Measurements from ENCODE around the gene CRACDL.
"Not testable (repeated sequence)": the region's sequence is repeated elsewhere in the genome, so short reads cannot be mapped to it uniquely, and the experiment has no call there.

Gene CRACDL

GRCh38 chr2:98776136-98776535 lies 159.9 kb downstream of the CRACDL start:
- DNase-seq (ENCODE audit: low read depth) = no peak

- DNase-seq (ENCODE audit: low read depth) = no peak
Observed at GRCh38 chr2:98775146-98775986, 160.7 kb downstream of the CRACDL start.

- no peak for DNase-seq (ENCODE audit: low read depth)
Observed at GRCh38 chr2:98773907-98774306, 162.1 kb downstream of the CRACDL start.

GRCh38 chr2:98773169-98773568 lies 162.9 kb downstream of the CRACDL start:
- DNase-seq (ENCODE audit: low read depth) = no peak

- DNase-seq (ENCODE audit: low read depth) = no peak
Observed at GRCh38 chr2:98772536-98772935, 163.5 kb downstream of the CRACDL start.

- DNase-seq (ENCODE audit: low read depth) = peak; percentile 57
Observed at GRCh38 chr2:98771721-98772524, 164.1 kb downstream of the CRACDL start.

GRCh38 chr2:98771264-98771663 lies 164.8 kb downstream of the CRACDL start:
- DNase-seq (ENCODE audit: low read depth) = no peak

GRCh38 chr2:98769784-98770183 lies 166.2 kb downstream of the CRACDL start:
- peak; percentile 35 for DNase-seq (ENCODE audit: low read depth)

GRCh38 chr2:98769114-98769476 lies 166.9 kb downstream of the CRACDL start:
- DNase-seq (ENCODE audit: low read depth) = no peak

- DNase-seq (ENCODE audit: low read depth) = no peak
Observed at GRCh38 chr2:98768384-98769113, 167.5 kb downstream of the CRACDL start.

- DNase-seq (ENCODE audit: low read depth) = no peak
Observed at GRCh38 chr2:98764499-98764898, 171.5 kb downstream of the CRACDL start.

- DNase-seq (ENCODE audit: low read depth) = no peak
Observed at GRCh38 chr2:98763209-98763951, 172.6 kb downstream of the CRACDL start.

GRCh38 chr2:98761909-98762308 lies 174.1 kb downstream of the CRACDL start:
- DNase-seq (ENCODE audit: low read depth) = no peak

GRCh38 chr2:98761267-98761781 lies 174.7 kb downstream of the CRACDL start:
- peak; percentile 36 for DNase-seq (ENCODE audit: low read depth)

- no peak for DNase-seq (ENCODE audit: low read depth)
Observed at GRCh38 chr2:98759827-98760625, 176.0 kb downstream of the CRACDL start.

GRCh38 chr2:98759338-98759737 lies 176.7 kb downstream of the CRACDL start:
- no peak for DNase-seq (ENCODE audit: low read depth)

GRCh38 chr2:98757904-98758421 lies 178.1 kb downstream of the CRACDL start:
- DNase-seq (ENCODE audit: low read depth) = peak; percentile 55

GRCh38 chr2:98753801-98754200 lies 182.2 kb downstream of the CRACDL start:
- no peak for DNase-seq (ENCODE audit: low read depth)

- not testable (repeated sequence) for DNase-seq (ENCODE audit: low read depth)
Observed at GRCh38 chr2:98752711-98753110, 183.3 kb downstream of the CRACDL start.

- DNase-seq (ENCODE audit: low read depth) = no peak
Observed at GRCh38 chr2:98751748-98752147, 184.3 kb downstream of the CRACDL start.

Measured in T-helper 22 cell (primary cell).